Measurements from ENCODE around the gene HBM. TPM values are rescaled to one million over a fixed set of nuclear protein-coding genes. Genes with fewer than 3 reads are reported as not detected.
"Not testable (repeated sequence)": the region's sequence is repeated elsewhere in the genome, so short reads cannot be mapped to it uniquely, and the experiment has no call there.

The HBM gene
- total and polyA plus RNA-seq, 2 donors from 2014 or later: not detected

- Histone ChIP-seq H3K4me1 (ENCODE audit: control insufficient read depth in 2 of 3, insufficient read depth in 2 of 3, low read depth in 1 of 3, low read length in 3 of 3) (no peaks in the 10 kb centered on the region), H3K9me3 (ENCODE audit: control insufficient read depth in 2 of 3, insufficient read depth in 1 of 3, low read length in 3 of 3) (no peaks in the 10 kb centered on the region), H3K4me3 (ENCODE audit: low read length in 3 of 3) (no peak overlapping the region), H3K36me3 (ENCODE audit: control insufficient read depth in 2 of 3, insufficient read depth in 3 of 3, low read length in 3 of 3) (no peaks in the 10 kb centered on the region), H3K27me3 (ENCODE audit: control insufficient read depth, insufficient read depth, low read length) (no peaks in the 10 kb centered on the region), H3K27ac (ENCODE audit: low read depth in 2 of 2, low read length in 2 of 2) (no peak overlapping the region), H3K9ac (ENCODE audit: low read length in 3 of 3) (no peak overlapping the region)
- DNase-seq (no peak), FAIRE-seq (no peak)
- intact Hi-C loops (cut with DNase I): no loop called here
- TF ChIP-seq, protein P1, sequence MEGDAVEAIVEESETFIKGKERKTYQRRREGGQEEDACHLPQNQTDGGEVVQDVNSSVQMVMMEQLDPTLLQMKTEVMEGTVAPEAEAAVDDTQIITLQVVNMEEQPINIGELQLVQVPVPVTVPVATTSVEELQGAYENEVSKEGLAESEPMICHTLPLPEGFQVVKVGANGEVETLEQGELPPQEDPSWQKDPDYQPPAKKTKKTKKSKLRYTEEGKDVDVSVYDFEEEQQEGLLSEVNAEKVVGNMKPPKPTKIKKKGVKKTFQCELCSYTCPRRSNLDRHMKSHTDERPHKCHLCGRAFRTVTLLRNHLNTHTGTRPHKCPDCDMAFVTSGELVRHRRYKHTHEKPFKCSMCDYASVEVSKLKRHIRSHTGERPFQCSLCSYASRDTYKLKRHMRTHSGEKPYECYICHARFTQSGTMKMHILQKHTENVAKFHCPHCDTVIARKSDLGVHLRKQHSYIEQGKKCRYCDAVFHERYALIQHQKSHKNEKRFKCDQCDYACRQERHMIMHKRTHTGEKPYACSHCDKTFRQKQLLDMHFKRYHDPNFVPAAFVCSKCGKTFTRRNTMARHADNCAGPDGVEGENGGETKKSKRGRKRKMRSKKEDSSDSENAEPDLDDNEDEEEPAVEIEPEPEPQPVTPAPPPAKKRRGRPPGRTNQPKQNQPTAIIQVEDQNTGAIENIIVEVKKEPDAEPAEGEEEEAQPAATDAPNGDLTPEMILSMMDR (IDR thresholded peaks at IDR 0.05; ENCODE audit: borderline replicate concordance, extremely low read depth, insufficient read depth): no peak
Measured at GRCh38 chr16:146646-147045, 19.1 kb upstream of the HBM start.

- Histone ChIP-seq H3K4me1 (ENCODE audit: control insufficient read depth in 2 of 3, insufficient read depth in 2 of 3, low read depth in 1 of 3, low read length in 3 of 3) (no peaks in the 10 kb centered on the region), H3K9me3 (ENCODE audit: control insufficient read depth in 2 of 3, insufficient read depth in 1 of 3, low read length in 3 of 3) (no peaks in the 10 kb centered on the region), H3K27me3 (ENCODE audit: control insufficient read depth, insufficient read depth, low read length) (no peaks in the 10 kb centered on the region), H3K9ac (ENCODE audit: low read length in 3 of 3) (no peak overlapping the region), H3K27ac (ENCODE audit: low read depth in 2 of 2, low read length in 2 of 2) (no peak overlapping the region), H3K4me3 (ENCODE audit: low read length in 3 of 3) (no peak overlapping the region), H3K36me3 (ENCODE audit: control insufficient read depth in 2 of 3, insufficient read depth in 3 of 3, low read length in 3 of 3) (no peaks in the 10 kb centered on the region)
- intact Hi-C loops (cut with DNase I): no loop called here
- FAIRE-seq (no peak), DNase-seq (no peak)
- TF ChIP-seq, protein P1 (IDR thresholded peaks at IDR 0.05; ENCODE audit: borderline replicate concordance, extremely low read depth, insufficient read depth): no peak
Measured at GRCh38 chr16:149024-149660, 16.6 kb upstream of the HBM start.

GRCh38 chr16:152141-153128 is 13.3 kb upstream of the HBM start, which contains the start of gene HBZ:
HBZ (plus strand) TSS chr16:152644; CDS start chr16:152910, 266 bp downstream.
- Histone ChIP-seq H3K9ac (ENCODE audit: low read length in 3 of 3) (no peak within 1 kb of the TSS), H3K27ac (ENCODE audit: low read depth in 2 of 2, low read length in 2 of 2) (no peak within 1 kb of the TSS), H3K36me3 (ENCODE audit: control insufficient read depth in 2 of 3, insufficient read depth in 3 of 3, low read length in 3 of 3) (no peaks in the 10 kb centered on the region), H3K27me3 (ENCODE audit: control insufficient read depth, insufficient read depth, low read length) (peaks cover 12% of the 10 kb centered on the region), H3K4me3 (ENCODE audit: low read length in 3 of 3) (no peak within 1 kb of the TSS), H3K9me3 (ENCODE audit: control insufficient read depth in 2 of 3, insufficient read depth in 1 of 3, low read length in 3 of 3) (no peaks in the 10 kb centered on the region), H3K4me1 (ENCODE audit: control insufficient read depth in 2 of 3, insufficient read depth in 2 of 3, low read depth in 1 of 3, low read length in 3 of 3) (peaks cover 0 to 4% (median 2%) of the 10 kb centered on the region in 3 donors)
- intact Hi-C loops (cut with DNase I): no loop called here
- TF ChIP-seq, protein P1 (IDR thresholded peaks at IDR 0.05; ENCODE audit: borderline replicate concordance, extremely low read depth, insufficient read depth): no peak
- FAIRE-seq (no peak), DNase-seq (no peak)

DNA sequence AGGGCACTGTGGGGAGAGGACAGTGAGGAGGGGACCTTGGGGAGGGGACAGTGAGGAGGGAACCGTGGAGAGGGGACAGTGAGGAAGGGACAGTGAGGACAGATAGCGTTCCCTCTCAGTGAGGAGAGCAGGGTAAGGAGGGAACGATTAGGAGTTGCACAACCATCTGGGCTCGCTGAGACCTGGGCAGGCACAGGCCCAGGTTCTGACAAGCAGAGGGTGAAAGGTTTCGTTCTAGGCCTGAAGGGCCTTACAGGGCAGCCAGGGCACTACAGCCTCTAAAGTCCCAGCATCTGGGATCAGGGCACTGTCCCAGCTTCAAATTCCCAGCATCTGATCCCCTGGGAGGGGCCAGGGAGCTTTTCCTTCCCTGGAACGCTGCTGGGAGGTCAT is 12.7 kb upstream of the HBM start:
- H3K36me3 ChIP-seq (ENCODE audit: control insufficient read depth in 2 of 3, insufficient read depth in 3 of 3, low read length in 3 of 3); DNase-seq; H3K9ac ChIP-seq (ENCODE audit: low read length in 3 of 3); FAIRE-seq; H3K9me3 ChIP-seq (ENCODE audit: control insufficient read depth in 2 of 3, insufficient read depth in 1 of 3, low read length in 3 of 3); H3K27ac ChIP-seq (ENCODE audit: low read depth in 2 of 2, low read length in 2 of 2); intact Hi-C loops (cut with DNase I); H3K4me1 ChIP-seq (ENCODE audit: control insufficient read depth in 2 of 3, insufficient read depth in 2 of 3, low read depth in 1 of 3, low read length in 3 of 3); H3K4me3 ChIP-seq (ENCODE audit: low read length in 3 of 3): not testable (repeated sequence)
- H3K27me3 ChIP-seq (ENCODE audit: control insufficient read depth, insufficient read depth, low read length): peaks cover 12% of the 10 kb centered on the region

DNA sequence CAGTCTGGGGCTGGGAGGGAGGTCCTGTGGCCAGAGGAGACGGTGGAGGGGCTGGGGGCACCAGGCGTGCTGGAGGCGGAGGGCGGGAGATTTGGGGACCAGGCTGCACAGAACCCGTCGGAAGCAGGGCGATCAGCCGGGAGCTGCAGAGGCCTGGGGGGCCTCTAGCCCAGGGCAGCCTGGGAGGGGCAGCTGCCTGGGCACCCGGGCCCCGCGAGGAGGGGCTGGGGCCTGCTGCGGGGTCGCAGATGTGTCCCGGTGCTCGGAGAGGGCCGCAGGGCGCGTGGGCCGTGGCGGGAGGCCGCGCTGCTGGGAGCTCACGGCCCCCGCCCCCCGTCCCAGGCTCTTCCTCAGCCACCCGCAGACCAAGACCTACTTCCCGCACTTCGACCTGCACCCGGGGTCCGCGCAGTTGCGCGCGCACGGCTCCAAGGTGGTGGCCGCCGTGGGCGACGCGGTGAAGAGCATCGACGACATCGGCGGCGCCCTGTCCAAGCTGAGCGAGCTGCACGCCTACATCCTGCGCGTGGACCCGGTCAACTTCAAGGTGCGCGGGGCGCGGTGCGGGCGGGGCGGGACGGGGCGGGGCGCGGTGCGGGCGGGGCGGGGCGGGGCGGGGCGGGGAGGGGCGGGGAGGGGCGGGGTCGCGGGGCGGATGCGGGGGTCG is 12.1 kb upstream of the HBM start:
- H3K9me3 ChIP-seq (ENCODE audit: control insufficient read depth in 2 of 3, insufficient read depth in 1 of 3, low read length in 3 of 3); H3K4me1 ChIP-seq (ENCODE audit: control insufficient read depth in 2 of 3, insufficient read depth in 2 of 3, low read depth in 1 of 3, low read length in 3 of 3); H3K36me3 ChIP-seq (ENCODE audit: control insufficient read depth in 2 of 3, insufficient read depth in 3 of 3, low read length in 3 of 3); H3K4me3 ChIP-seq (ENCODE audit: low read length in 3 of 3); H3K27ac ChIP-seq (ENCODE audit: low read depth in 2 of 2, low read length in 2 of 2); intact Hi-C loops (cut with DNase I); DNase-seq; H3K9ac ChIP-seq (ENCODE audit: low read length in 3 of 3); FAIRE-seq: not testable (repeated sequence)
- H3K27me3 ChIP-seq (ENCODE audit: control insufficient read depth, insufficient read depth, low read length): peaks cover 15% of the 10 kb centered on the region

All from kidney (tissue), 14 donors.